Esophagus squamous epithelium (tissue), 4 donors: ENCODE data around the gene APC.

ENCODE experiments used
- POLR2A ChIP-seq, 4 donors: fragments of 450-650 bp; IDR thresholded peaks; one replicate each; pipeline ENCODE4 v1.6.1; 2017; ENCODE audit warnings: antibody characterized with exemption in 4 of 4, mild to moderate bottlenecking in 4 of 4, moderate library complexity in 3 of 4
- TF ChIP-seq, protein P1 (sequence below), 6 experiments: fragments of 450-650 bp in 4 of 6; fragments of 200-600 bp in 2 of 6; sonication (generic) in 2 of 6; IDR thresholded peaks; one replicate each; pipeline ENCODE4 v1.5.1; 2016 to 2019; ENCODE audit warnings: antibody characterized with exemption in 6 of 6, mild to moderate bottlenecking in 4 of 6, moderate library complexity in 4 of 6

- TF ChIP-seq, protein P1, sequence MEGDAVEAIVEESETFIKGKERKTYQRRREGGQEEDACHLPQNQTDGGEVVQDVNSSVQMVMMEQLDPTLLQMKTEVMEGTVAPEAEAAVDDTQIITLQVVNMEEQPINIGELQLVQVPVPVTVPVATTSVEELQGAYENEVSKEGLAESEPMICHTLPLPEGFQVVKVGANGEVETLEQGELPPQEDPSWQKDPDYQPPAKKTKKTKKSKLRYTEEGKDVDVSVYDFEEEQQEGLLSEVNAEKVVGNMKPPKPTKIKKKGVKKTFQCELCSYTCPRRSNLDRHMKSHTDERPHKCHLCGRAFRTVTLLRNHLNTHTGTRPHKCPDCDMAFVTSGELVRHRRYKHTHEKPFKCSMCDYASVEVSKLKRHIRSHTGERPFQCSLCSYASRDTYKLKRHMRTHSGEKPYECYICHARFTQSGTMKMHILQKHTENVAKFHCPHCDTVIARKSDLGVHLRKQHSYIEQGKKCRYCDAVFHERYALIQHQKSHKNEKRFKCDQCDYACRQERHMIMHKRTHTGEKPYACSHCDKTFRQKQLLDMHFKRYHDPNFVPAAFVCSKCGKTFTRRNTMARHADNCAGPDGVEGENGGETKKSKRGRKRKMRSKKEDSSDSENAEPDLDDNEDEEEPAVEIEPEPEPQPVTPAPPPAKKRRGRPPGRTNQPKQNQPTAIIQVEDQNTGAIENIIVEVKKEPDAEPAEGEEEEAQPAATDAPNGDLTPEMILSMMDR (IDR thresholded peaks at IDR 0.05), result no peak
- no peak for TF ChIP-seq POLR2A (IDR thresholded peaks at IDR 0.05)
These were observed 73.3 kb downstream of the APC start for GRCh38 chr5:112811023-112811422.
